ENCODE data around the gene EXOC6B.

DNA sequence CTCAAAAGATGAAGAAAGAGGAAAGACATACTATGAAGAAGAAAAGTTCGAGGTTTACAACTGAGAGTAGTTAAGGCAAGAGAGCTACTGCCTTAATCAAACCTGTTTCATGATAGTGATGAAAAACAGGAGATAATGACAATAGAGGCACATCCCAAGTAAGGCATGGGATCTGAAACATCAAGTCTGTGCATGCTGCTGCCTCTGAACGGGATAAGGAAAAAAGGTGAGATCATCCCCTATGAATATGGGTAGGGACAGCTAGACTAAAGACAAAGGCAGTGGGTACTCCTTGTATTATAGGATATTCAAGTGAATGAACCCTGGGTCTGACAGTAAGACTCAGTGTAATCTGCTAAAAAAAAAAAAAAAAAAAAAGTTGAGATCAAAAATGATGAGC is 3.0 kb downstream of the EXOC6B start:
- TF ChIP-seq, protein P1, sequence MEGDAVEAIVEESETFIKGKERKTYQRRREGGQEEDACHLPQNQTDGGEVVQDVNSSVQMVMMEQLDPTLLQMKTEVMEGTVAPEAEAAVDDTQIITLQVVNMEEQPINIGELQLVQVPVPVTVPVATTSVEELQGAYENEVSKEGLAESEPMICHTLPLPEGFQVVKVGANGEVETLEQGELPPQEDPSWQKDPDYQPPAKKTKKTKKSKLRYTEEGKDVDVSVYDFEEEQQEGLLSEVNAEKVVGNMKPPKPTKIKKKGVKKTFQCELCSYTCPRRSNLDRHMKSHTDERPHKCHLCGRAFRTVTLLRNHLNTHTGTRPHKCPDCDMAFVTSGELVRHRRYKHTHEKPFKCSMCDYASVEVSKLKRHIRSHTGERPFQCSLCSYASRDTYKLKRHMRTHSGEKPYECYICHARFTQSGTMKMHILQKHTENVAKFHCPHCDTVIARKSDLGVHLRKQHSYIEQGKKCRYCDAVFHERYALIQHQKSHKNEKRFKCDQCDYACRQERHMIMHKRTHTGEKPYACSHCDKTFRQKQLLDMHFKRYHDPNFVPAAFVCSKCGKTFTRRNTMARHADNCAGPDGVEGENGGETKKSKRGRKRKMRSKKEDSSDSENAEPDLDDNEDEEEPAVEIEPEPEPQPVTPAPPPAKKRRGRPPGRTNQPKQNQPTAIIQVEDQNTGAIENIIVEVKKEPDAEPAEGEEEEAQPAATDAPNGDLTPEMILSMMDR (IDR thresholded peaks at IDR 0.05), result no peak
- no peak for TF ChIP-seq POLR2A (IDR thresholded peaks at IDR 0.05)

All from stomach (tissue), 4 donors.